Activated CD8-positive, alpha-beta memory T cell treated with anti-CD3 and anti-CD28 coated beads for 4 hours (primary cell): Measurements from ENCODE around the gene C6orf141.
"Not testable (repeated sequence)": the region's sequence is repeated elsewhere in the genome, so short reads cannot be mapped to it uniquely, and the experiment has no call there.

Experiments used
- DNase-seq, 2 donors: peaks; one replicate each; pipeline ENCODE4 v3.0.0-alpha.2; 2020; ENCODE audit warnings: low read depth in 2 of 2

The C6orf141 gene

DNA sequence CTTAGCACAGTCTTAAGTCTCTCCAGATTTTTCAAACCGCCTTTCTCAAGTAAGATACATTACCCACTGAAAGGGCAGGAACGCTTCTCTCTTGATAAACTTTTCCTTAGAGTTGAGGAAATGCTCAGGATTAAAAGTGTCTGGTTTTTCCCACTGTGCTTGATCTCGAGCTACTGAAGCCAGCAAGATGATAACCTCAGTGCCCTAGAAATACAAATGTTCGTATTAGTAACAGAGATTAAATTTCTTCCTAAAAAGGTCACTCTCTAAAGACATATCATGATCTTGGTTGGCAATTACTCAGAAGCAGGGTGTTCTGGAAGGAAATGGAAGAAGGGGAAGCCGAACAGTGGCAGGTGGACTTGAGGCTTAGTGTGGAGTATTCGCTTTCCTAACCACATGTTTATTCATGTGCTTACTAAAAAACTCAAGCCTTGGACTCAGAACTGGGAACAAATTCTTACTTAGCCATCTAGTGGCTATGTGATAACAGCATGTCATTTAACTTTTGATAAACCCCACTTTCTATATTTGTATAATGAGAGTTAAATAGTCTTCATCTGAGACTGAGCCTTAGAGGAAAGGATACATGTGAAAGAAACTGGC, 20.1 kb downstream of the C6orf141 start:
- no peak for DNase-seq

GRCh38 chr6:49576618-49577017, 26.1 kb downstream of the C6orf141 start:
- no peak for DNase-seq

- DNase-seq = no peak
Measured at GRCh38 chr6:49579649-49580048, 29.2 kb downstream of the C6orf141 start.

DNA sequence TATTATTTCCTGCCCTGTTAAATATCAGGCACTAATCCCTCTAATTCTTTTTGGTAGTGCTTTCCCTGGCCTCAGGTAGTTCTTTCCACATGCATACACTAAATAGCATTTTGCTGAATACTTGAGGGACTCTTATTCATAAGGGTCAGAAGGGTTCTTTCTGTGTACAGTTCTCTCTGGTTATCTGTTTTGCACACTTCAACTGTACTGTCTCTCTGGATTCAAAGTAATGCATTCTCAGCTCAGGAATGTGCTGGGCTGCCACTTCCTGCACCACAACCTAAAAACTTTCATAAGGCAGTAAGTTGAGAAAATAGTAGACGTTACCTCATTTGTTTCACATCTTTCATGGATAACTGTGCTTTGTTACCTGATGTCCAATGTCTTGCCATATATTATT, 32.1 kb downstream of the C6orf141 start:
- no peak for DNase-seq

DNA sequence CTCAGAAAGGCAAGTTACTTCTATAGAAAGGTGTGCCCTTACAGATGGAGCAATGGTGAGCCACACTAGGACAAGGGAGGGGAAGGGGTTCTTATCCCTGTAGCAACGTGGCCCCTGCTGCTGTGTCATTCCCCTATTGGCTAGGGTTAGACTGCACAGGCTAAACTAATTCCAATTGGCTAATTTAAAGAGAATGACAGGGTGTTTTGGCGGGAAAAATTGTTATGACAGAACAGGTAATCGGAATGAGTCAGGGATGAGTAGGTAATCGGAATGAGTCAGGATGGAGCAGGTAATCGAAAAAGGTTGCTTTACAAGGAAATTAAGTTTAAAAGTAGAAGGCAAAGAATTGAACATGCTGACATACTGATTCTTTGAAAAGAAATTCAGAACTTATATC, 36.8 kb downstream of the C6orf141 start:
- not testable (repeated sequence) for DNase-seq
